Endodermal cell (in vitro differentiated cells): ENCODE results near the gene ISYNA1. TPM values are rescaled to one million over a fixed set of nuclear protein-coding genes. Genes with fewer than 3 reads are reported as not detected.
A peak's percentile ranks its signal among the peaks of the same experiment; 100 is the strongest.

Experiments
- DNase-seq: peaks from one replicate; pipeline ENCODE4 v3.0.0-alpha.2; 2017
- H3K27ac ChIP-seq: 2 replicates; pipeline ENCODE4 v1.5.1; 2013; ENCODE audit warnings: mild to moderate bottlenecking, low read depth, low read length, moderate library complexity
- H3K27me3 ChIP-seq: 2 replicates; pipeline ENCODE4 v1.6.1; 2013; ENCODE audit warnings: mild to moderate bottlenecking, low read length, moderate library complexity; ENCODE audit not compliant: insufficient read depth, control insufficient read depth, poor library complexity, severe bottlenecking
- H3K36me3 ChIP-seq: 2 replicates; pipeline ENCODE4 v1.7.0; 2013; ENCODE audit warnings: mild to moderate bottlenecking, low read length, moderate library complexity; ENCODE audit not compliant: control insufficient read depth, insufficient read depth
- H3K4me1 ChIP-seq: one replicate; pipeline ENCODE4 v1.7.0; 2013; ENCODE audit warnings: low read length; ENCODE audit not compliant: control insufficient read depth, insufficient read depth
- H3K4me3 ChIP-seq: 2 replicates; pipeline ENCODE4 v1.5.1; 2013; ENCODE audit warnings: mild to moderate bottlenecking, low read length, moderate library complexity
- H3K9ac ChIP-seq: 2 replicates; pipeline ENCODE4 v1.6.1; 2013; ENCODE audit warnings: mild to moderate bottlenecking, low read length, moderate library complexity; ENCODE audit not compliant: poor library complexity, severe bottlenecking; ENCODE audit errors: extremely low read depth
- H3K9me3 ChIP-seq: 2 replicates; pipeline ENCODE4 v1.6.1; 2013; ENCODE audit warnings: mild to moderate bottlenecking, low read length, moderate library complexity; ENCODE audit not compliant: control insufficient read depth
- H3K27ac Mint-ChIP-seq: 2 replicates; pipeline ENCODE4 v1.8.0; 2020; ENCODE audit warnings: mixed read lengths
- H3K27me3 Mint-ChIP-seq: 2 replicates; pipeline ENCODE4 v1.8.0; 2021; ENCODE audit warnings: mild to moderate bottlenecking, mixed read lengths; ENCODE audit not compliant: insufficient read depth
- H3K36me3 Mint-ChIP-seq: 2 replicates; pipeline ENCODE4 v1.8.0; 2020; ENCODE audit warnings: low read depth, mixed read lengths
- H3K4me1 Mint-ChIP-seq: 2 replicates; pipeline ENCODE4 v1.8.0; 2020; ENCODE audit warnings: mixed read lengths
- H3K4me3 Mint-ChIP-seq: 2 replicates; pipeline ENCODE4 v1.8.0; 2020; ENCODE audit warnings: mild to moderate bottlenecking, moderate library complexity, mixed read lengths
- H3K9me3 Mint-ChIP-seq: 2 replicates; pipeline ENCODE4 v1.8.0; 2020; ENCODE audit warnings: mild to moderate bottlenecking, mixed read lengths
- CTCF ChIP-seq: fragments of 200-600 bp; sonication (generic); conservative IDR thresholded peaks from 2 replicates; pipeline ENCODE4 v1.5.0; 2021; ENCODE audit warnings: antibody characterized with exemption, mild to moderate bottlenecking
- WGBS, 2 experiments: methylation state at CpG; one replicate each; pipeline versions ENCODE4 v1.1.5 to v1.1.7; 2013; ENCODE audit warnings: missing lambda C conversion rate in 2 of 2, mixed read lengths in 1 of 2; ENCODE audit not compliant: insufficient coverage in 1 of 2, insufficient read length in 1 of 2; 5-methylcytosine and 5-hydroxymethylcytosine counted together
- total RNA-seq, 2 donors: library from RNA; stranded (reverse); fragmentation: NEBNext Ultra II Directional in 1 of 2; extraction: Animal tissue kit (Norgen Biotek cat#: 25700) in 1 of 2; gene quantifications; 2 replicates in 1 of 2; 3 replicates in 1 of 2; pipeline ENCODE4 v1.2.1, GENCODE V29; 2021

ISYNA1 gene
- total RNA-seq, 2 donors from 2014 or later = 156 to 212 TPM

- DNase-seq = peak; percentile 89
- Histone ChIP-seq H3K36me3 (no peaks in the 10 kb centered on the region), H3K4me1 (no peaks in the 10 kb centered on the region), H3K9me3 (no peaks in the 10 kb centered on the region), H3K27me3 (peaks cover 10% of the 10 kb centered on the region), H3K9ac (peak overlapping the region; percentile 73), H3K27ac (peak overlapping the region; percentile 98), H3K4me3 (peak overlapping the region; percentile 82)
- TF ChIP-seq CTCF = no peak
- H3K9me3 Mint-ChIP-seq = no peaks in the 10 kb centered on the region
- H3K27ac Mint-ChIP-seq = peak overlapping the region; percentile 89
- peaks cover 65% of the 10 kb centered on the region for H3K27me3 Mint-ChIP-seq
- 0 to 2% methylated on average over 3 to 46 of the region's 53 CpGs for whole genome bisulfite sequencing, 2 experiments
- H3K4me1 Mint-ChIP-seq = peaks cover 6% of the 10 kb centered on the region
- no peaks in the 10 kb centered on the region for H3K36me3 Mint-ChIP-seq
- peak overlapping the region; percentile 61 for H3K4me3 Mint-ChIP-seq
Observed at GRCh38 chr19:18417250-18418028, 20.5 kb downstream of the ISYNA1 start.

GRCh38 chr19:18416778-18417249, 21.1 kb downstream of the ISYNA1 start:
- TF ChIP-seq CTCF = no peak
- Mint-ChIP-seq H3K4me1 (peaks cover 6% of the 10 kb centered on the region), H3K27me3 (peaks cover 65% of the 10 kb centered on the region), H3K9me3 (no peaks in the 10 kb centered on the region), H3K4me3 (peak overlapping the region; percentile 61), H3K27ac (peak overlapping the region; percentile 93), H3K36me3 (no peaks in the 10 kb centered on the region)
- H3K27me3 ChIP-seq = peaks cover 10% of the 10 kb centered on the region
- no peaks in the 10 kb centered on the region for H3K4me1 ChIP-seq
- peak overlapping the region; percentile 90 for H3K9ac ChIP-seq
- peak; percentile 94 for DNase-seq
- WGBS, 2 experiments = 0 to 1% methylated on average over 7 to 44 of the region's 44 CpGs
- H3K9me3 ChIP-seq = no peaks in the 10 kb centered on the region
- no peaks in the 10 kb centered on the region for H3K36me3 ChIP-seq
- peak overlapping the region; percentile 82 for H3K4me3 ChIP-seq
- H3K27ac ChIP-seq = peak overlapping the region; percentile 98

- peaks cover 61% of the 10 kb centered on the region for H3K27me3 Mint-ChIP-seq
- no peaks in the 10 kb centered on the region for H3K9me3 ChIP-seq
- no peak overlapping the region for H3K27ac ChIP-seq
- no peaks in the 10 kb centered on the region for H3K36me3 Mint-ChIP-seq
- H3K4me3 Mint-ChIP-seq = no peak overlapping the region
- TF ChIP-seq CTCF = no peak
- peaks cover 10% of the 10 kb centered on the region for H3K27me3 ChIP-seq
- no peak overlapping the region for H3K27ac Mint-ChIP-seq
- H3K4me3 ChIP-seq = no peak overlapping the region
- 83 to 84% methylated on average over 23 to 25 of the region's 25 CpGs for WGBS, 2 experiments
- no peaks in the 10 kb centered on the region for H3K36me3 ChIP-seq
- H3K9me3 Mint-ChIP-seq = no peaks in the 10 kb centered on the region
- H3K4me1 ChIP-seq = no peaks in the 10 kb centered on the region
- DNase-seq = no peak
- H3K4me1 Mint-ChIP-seq = peaks cover 6% of the 10 kb centered on the region
- H3K9ac ChIP-seq = no peak overlapping the region
Observed at GRCh38 chr19:18415178-18415867, 22.6 kb downstream of the ISYNA1 start.
